AG10803 (cell line): ENCODE measurements around the gene ZNF723.
A peak's percentile ranks its signal among the peaks of the same experiment; 100 is the strongest.
"Not testable (repeated sequence)": the region's sequence is repeated elsewhere in the genome, so short reads cannot be mapped to it uniquely, and the experiment has no call there.

Experiments used
- DNase-seq: peaks from one replicate; pipeline ENCODE4 v3.0.0; 2010; ENCODE audit warnings: low read depth
- H3K4me3 ChIP-seq: 2 replicates; pipeline ENCODE4 v1.5.1; 2011; ENCODE audit warnings: mild to moderate bottlenecking, low read length, control low read depth
- CTCF ChIP-seq: conservative IDR thresholded peaks from 2 replicates; pipeline ENCODE4 v1.5.1; 2011; ENCODE audit warnings: mild to moderate bottlenecking, low read length, control low read depth, inconsistent platforms

Gene ZNF723

DNA sequence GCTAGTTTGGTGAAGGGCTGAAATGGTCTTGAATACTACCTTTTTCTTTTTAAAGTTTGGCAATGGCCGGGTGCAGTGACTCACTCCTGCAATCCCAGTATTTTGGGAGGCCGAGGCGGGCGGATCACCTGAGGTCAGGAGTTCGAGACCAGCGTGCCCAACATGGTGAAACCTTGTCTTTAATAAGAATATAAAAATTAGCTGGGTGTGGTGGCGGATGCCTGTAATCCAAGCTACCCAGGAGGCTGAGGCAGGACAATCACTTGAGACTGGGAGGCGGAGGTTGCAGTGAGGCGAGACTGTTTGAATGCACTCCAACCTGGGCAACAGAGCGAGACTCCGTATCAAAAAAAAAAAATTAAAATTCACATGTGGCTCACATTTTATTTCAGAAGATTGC lies 880 bp upstream of the ZNF723 start:
- no peak for DNase-seq
- TF ChIP-seq CTCF = no peak
- no peak overlapping the region for H3K4me3 ChIP-seq

GRCh38 chr19:22857713-22858320 lies 25.7 kb downstream of the ZNF723 start:
- not testable (repeated sequence) for DNase-seq, H3K4me3 ChIP-seq

DNA sequence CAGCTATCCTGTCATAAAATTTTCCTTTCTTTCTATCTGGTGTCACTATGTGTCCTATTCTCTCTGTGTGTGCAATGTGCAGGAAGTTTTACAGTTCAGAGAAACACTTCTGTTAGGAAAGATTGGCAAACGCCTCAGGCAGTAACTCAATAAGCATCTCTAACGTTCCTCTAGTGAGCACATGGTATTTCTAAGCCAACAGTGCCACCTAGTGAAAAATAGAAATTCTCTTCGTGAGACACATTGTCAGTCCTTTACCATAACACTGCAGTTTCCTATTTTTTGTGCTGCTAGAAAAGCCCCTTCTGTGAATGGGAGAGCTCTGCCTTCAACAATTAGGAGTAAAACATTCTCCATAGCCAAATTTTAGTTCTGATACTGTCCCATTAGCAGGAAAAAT lies 50.7 kb downstream of the ZNF723 start:
- TF ChIP-seq CTCF = 0 out of 2 replicates have a peak, but pooled peaks have one; percentile 12
- H3K4me3 ChIP-seq = no peak overlapping the region
- DNase-seq = peak; percentile 4

DNA sequence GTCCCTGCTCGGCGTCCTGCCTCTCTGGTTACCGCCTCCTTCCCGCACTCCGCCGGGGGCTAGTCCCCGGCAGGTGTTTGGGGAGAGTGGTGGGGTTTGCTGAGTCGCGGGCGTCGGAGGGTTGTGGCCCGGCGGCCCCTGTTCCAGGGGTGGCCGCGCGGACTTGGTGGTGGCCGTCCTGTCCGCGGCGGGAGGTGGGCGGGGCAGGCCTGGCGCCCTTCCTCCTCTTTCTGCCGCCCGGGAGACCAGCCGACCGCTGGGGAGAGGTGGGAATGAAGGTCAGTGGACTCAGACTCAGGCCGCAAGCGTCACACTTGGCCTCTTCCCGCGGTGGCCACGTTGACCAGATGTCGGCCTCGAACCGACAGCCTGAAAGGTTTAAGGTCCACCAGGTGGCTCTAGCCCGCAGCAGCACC lies 61.8 kb downstream of the ZNF723 start:
- H3K4me3 ChIP-seq = no peak overlapping the region
- no peak for TF ChIP-seq CTCF
- DNase-seq = no peak

- no peak overlapping the region for H3K4me3 ChIP-seq
- TF ChIP-seq CTCF = no peak
Measured at GRCh38 chr19:22901431-22902130, 69.5 kb downstream of the ZNF723 start.

More at GRCh38 chr19:22901431-22902130, 69.5 kb downstream of the ZNF723 start:
- no peak for DNase-seq
